Bone marrow (tissue), 2 donors: Measurements from ENCODE around the gene ZNF81.
"Not testable (repeated sequence)": the region's sequence is repeated elsewhere in the genome, so short reads cannot be mapped to it uniquely, and the experiment has no call there.

Source experiments
- DNase-seq, 2 donors: peaks; one replicate each; lab custom pipeline; 2025; lab: John Stamatoyannopoulos, UW

Gene ZNF81

GRCh38 chrX:47936224-47936939, 99.7 kb downstream of the ZNF81 start:
- peak in 1 of 2 donors; percentile 37 for DNase-seq

- DNase-seq: no peak
Observed at GRCh38 chrX:47936940-47937317, 100.2 kb downstream of the ZNF81 start.

- no peak for DNase-seq
Observed at GRCh38 chrX:47940448-47940847, 103.7 kb downstream of the ZNF81 start.

GRCh38 chrX:47941423-47941822, 104.7 kb downstream of the ZNF81 start:
- DNase-seq: no peak

GRCh38 chrX:47955295-47955694, 118.6 kb downstream of the ZNF81 start:
- not testable (repeated sequence) for DNase-seq

- no peak for DNase-seq
Observed at GRCh38 chrX:47956016-47956415, 119.3 kb downstream of the ZNF81 start.

- not testable (repeated sequence) for DNase-seq
Observed at GRCh38 chrX:47958206-47958605, 121.5 kb downstream of the ZNF81 start.

GRCh38 chrX:47958761-47959342, 122.2 kb downstream of the ZNF81 start:
- DNase-seq: no peak

GRCh38 chrX:47960406-47960805, 123.7 kb downstream of the ZNF81 start:
- peak in 1 of 2 donors; percentile 1 for DNase-seq

GRCh38 chrX:47961830-47962229, 125.1 kb downstream of the ZNF81 start:
- not testable (repeated sequence) for DNase-seq

GRCh38 chrX:47965526-47965925, 128.8 kb downstream of the ZNF81 start:
- not testable (repeated sequence) for DNase-seq
